LNCAP (cell line): Measurements from ENCODE around the gene NDP.

Source experiments
- TF ChIP-seq, protein P1 (sequence below): fragments of 450-650 bp; IDR thresholded peaks from 2 replicates; pipeline ENCODE4 v1.5.1; 2017; ENCODE audit warnings: mild to moderate bottlenecking

The NDP gene

DNA sequence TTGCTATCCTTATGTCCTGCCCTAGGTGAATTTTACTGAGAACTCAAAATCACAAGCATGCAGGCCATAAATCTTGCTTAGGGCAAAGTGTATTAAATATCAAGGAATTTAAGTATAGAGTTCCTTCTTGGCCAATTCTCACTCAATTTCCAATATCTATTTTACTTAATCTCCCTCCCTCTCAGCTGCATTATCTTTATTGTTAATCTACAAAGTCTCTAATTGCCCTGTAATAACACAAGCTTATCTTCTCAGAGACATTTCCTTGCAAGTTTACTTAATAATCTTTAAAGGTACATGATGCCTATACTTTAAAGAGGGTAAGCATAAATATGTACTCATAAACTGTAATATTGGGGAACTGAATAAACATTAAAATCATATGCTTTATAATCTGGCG is 64.0 kb downstream of the NDP start:
- TF ChIP-seq, protein P1, sequence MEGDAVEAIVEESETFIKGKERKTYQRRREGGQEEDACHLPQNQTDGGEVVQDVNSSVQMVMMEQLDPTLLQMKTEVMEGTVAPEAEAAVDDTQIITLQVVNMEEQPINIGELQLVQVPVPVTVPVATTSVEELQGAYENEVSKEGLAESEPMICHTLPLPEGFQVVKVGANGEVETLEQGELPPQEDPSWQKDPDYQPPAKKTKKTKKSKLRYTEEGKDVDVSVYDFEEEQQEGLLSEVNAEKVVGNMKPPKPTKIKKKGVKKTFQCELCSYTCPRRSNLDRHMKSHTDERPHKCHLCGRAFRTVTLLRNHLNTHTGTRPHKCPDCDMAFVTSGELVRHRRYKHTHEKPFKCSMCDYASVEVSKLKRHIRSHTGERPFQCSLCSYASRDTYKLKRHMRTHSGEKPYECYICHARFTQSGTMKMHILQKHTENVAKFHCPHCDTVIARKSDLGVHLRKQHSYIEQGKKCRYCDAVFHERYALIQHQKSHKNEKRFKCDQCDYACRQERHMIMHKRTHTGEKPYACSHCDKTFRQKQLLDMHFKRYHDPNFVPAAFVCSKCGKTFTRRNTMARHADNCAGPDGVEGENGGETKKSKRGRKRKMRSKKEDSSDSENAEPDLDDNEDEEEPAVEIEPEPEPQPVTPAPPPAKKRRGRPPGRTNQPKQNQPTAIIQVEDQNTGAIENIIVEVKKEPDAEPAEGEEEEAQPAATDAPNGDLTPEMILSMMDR = no peak

DNA sequence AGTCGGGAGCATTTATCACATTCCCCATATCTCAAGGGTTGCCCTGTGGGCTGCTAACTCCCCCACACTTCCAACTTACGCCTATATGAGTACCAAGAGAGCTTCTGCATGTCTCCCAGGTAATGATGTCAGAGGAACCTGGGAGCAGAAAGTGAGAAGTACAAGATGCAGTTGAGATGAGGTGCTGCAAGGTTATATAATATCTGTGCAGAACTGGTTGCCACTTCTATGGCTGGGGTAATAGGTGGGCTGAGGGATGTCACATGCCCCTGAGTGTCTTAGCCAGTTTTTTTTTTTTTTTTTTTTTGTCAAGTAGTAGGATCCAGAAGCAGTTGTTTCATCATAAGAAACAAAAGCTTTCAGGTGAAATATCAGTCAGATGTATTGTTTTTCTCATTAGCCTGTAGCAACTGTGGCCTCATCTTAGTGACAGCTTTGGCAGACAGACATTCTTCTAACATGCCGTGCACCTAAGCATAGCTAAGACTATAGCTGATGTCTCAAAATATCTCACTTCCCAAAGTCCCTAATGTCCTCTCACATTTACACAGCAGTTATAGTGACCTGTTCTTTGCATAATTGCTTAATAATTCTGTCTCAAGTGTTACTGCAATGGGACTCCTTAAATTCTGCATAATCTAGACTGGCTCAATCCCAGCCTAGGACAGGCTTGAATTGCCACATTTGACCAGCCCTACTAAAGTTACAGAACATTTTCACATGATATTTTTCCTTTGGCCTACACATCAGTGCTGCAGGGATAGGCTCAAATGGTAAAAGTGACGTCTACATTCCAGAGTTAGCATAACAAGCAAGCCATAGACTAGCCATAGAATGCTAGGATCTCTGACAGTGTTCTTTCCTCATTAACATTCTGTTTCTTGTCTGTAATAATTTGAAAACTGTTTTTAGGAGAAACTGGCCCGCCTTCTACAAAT is 73.0 kb downstream of the NDP start:
- TF ChIP-seq, protein P1 = no peak
